PFSK-1 (cell line): ENCODE measurements around the gene AGK.

Experiments used
- POLR2AphosphoS5 ChIP-seq: IDR thresholded peaks from 2 replicates; pipeline ENCODE4 v1.6.1; 2012; ENCODE audit warnings: low read depth, mild to moderate bottlenecking, control low read depth, low read length, moderate library complexity
- REST ChIP-seq, 2 experiments: IDR thresholded peaks; 2 replicates each; pipeline versions ENCODE4 v1.6.1 to v1.8.0; 2011 to 2012; ENCODE audit warnings: low read depth in 2 of 2, low read length in 2 of 2, control low read depth in 1 of 2, inconsistent platforms in 1 of 2, mild to moderate bottlenecking in 1 of 2, moderate library complexity in 1 of 2; ENCODE audit not compliant: insufficient read depth in 1 of 2
- SIN3A ChIP-seq: IDR thresholded peaks from 2 replicates; pipeline ENCODE4 v1.6.1; 2012; ENCODE audit warnings: mild to moderate bottlenecking, low read length, moderate library complexity, borderline replicate concordance; ENCODE audit not compliant: insufficient read depth
- TAF1 ChIP-seq: IDR thresholded peaks from 2 replicates; pipeline ENCODE4 v1.6.1; 2012; ENCODE audit warnings: low read length, control low read depth, borderline replicate concordance; ENCODE audit not compliant: insufficient read depth

GRCh38 chr7:141696348-141696747 lies 145.1 kb downstream of the AGK start:
- TF ChIP-seq POLR2AphosphoS5, result no peak
- TF ChIP-seq REST (IDR thresholded peaks at IDR 0.05; ENCODE audit: insufficient read depth in 1 of 2, low read depth in 2 of 2, low read length in 2 of 2), result no peak
- TF ChIP-seq TAF1, result no peak
- TF ChIP-seq SIN3A, result no peak
